Nasal cavity respiratory epithelium epithelial cell of viscerocranial mucosa (primary cell): ENCODE results near the gene STIL. TPM values are rescaled to one million over a fixed set of nuclear protein-coding genes. Genes with fewer than 3 reads are reported as not detected.

Experiments
- total RNA-seq: library from RNA; depleted of rRNA; stranded (reverse); fragments of >200 nt; gene quantifications from 2 replicates; pipeline ENCODE4 v1.2.3, GENCODE V29; 2014

Gene STIL
- total RNA-seq = 1.0 and 1.4 TPM in 2 replicates

GRCh38 chr1:47313915-47314664 is at the start of gene STIL:
Gene STIL (minus strand): TSS chr1:47314147. CDS start chr1:47310319, 3,828 bp downstream.

DNA sequence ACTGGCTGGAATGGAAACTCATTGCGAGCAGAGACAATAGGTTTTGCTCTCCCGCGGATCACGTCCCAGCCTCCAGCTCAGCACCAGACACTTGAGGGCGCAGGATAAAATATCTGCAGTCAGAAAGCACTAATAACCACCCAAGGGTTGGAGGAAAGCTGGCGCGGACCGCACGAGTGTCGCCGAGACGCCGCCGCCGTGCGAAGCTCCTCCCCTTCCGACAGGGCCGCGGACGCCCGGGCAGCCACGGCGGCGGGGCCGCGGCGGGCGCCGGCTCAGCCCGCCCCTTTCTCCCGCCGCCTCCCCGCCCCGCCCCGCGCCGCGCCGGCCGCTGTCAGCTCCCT is 19.6 kb upstream of the STIL start, which contains the start of gene CMPK1:
CMPK1 (plus strand) TSS at position 213 of the 344 bp plus-strand sequence. CDS start 156 bp downstream, outside the sequence.

DNA sequence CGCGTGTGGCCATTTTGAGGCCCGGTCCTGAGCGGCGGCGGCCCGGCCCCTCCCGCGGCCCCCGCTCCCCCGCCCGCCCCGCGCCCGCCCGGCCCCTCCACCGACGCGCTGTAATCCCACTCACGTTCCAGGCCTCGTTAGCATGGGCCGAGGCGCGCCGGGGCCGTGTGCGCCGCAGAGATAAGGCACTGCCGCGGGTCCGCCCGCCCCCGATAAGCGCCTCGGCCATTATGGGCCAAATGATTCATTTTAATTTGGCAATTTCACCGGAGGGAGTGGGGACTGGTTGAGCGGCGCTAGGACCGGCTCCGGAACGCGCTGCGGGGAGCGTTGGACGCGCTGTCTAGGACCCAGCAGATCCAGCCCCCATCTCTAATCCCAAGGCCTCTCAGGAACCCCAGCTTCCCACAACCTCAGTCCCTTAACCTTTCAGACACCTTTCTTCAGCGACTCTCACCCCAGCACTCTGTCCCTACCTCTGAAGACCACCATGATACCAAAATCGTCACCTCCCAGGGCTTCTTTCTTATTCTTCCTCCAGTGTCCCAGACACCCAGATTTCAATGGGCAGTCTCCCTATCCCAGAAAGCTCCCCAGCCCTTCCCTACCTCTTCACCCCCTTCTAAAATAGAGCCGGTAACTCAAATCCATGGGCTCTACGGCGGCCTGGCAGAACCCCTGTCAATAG is 81.6 kb downstream of the STIL start, which contains the start of gene TAL1:
TAL1 (minus strand) TSS at position 39 of the 688 bp plus-strand sequence. CDS start 6,337 bp downstream, outside the sequence.

Other genes with a start within 250 kb of the STIL start
- gene CYP4Z1, start 246.9 kb downstream of the STIL start, total RNA-seq = 0.07 TPM in 1 of 2 replicates, not detected in the other
- not detected in 2 replicates for gene CYP4A22, start 176.7 kb downstream of the STIL start, total RNA-seq
- 0.68 and 12.2 TPM in 2 replicates for gene PDZK1IP1, start 124.1 kb downstream of the STIL start, total RNA-seq
- under 0.01 TPM in 1 of 2 replicates, not detected in the other for gene TAL1, start 81.9 kb downstream of the STIL start, total RNA-seq
- gene CMPK1, start 19.6 kb upstream of the STIL start, total RNA-seq = 99.1 and 131 TPM in 2 replicates
- gene FOXE3, start 102.1 kb upstream of the STIL start, total RNA-seq = under 0.01 TPM in 1 of 2 replicates, not detected in the other
- under 0.01 and 0.07 TPM in 2 replicates for gene FOXD2, start 123.9 kb upstream of the STIL start, total RNA-seq